DMS153 treated with DMSO at 0.1 percent for 48 hours (cell line): ENCODE measurements around the gene BTC.
A peak's percentile ranks its signal among the peaks of the same experiment; 100 is the strongest.
"Not testable (repeated sequence)": the region's sequence is repeated elsewhere in the genome, so short reads cannot be mapped to it uniquely, and the experiment has no call there.

Experiments used
- DNase-seq: peaks from one replicate; lab custom pipeline; 2025; ENCODE audit not compliant: unreplicated experiment; lab: John Stamatoyannopoulos, UW

BTC gene, protein sequence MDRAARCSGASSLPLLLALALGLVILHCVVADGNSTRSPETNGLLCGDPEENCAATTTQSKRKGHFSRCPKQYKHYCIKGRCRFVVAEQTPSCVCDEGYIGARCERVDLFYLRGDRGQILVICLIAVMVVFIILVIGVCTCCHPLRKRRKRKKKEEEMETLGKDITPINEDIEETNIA

DNA sequence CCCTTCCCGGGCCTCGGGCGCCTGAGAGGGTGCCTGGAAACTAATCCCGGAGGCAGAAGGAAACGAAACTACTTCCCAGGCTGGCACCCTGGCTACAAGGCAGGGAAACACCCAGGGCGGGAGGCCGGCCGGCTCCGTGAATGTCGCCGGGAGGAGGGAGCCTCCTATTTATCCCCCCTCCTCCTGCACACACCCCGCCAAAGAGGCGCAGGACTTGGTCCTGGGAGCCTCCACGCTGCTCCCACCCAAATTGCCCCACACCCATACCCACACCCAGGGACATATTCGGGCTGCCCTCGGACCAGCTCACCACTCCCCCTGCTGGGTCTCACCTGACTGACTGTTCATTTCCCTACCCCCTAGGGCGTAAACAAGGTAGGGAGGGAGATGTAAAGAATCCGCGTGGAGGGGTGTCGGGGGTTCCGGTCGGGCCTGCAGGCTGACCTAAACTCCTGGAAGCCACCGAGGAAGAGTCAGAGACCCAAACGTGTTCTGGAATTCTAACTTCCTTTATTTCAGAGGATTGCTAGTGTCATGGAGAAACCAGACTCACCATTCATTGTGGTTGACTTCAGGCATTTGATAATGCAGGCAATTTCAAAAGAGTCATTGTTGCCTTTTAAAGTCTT is at the start of gene BTC:
Gene BTC (minus strand): TSS at position 142 of the 629 bp plus-strand sequence. CDS start 198 bp downstream, outside the sequence.
- DNase-seq, result peak; percentile 55

DNA sequence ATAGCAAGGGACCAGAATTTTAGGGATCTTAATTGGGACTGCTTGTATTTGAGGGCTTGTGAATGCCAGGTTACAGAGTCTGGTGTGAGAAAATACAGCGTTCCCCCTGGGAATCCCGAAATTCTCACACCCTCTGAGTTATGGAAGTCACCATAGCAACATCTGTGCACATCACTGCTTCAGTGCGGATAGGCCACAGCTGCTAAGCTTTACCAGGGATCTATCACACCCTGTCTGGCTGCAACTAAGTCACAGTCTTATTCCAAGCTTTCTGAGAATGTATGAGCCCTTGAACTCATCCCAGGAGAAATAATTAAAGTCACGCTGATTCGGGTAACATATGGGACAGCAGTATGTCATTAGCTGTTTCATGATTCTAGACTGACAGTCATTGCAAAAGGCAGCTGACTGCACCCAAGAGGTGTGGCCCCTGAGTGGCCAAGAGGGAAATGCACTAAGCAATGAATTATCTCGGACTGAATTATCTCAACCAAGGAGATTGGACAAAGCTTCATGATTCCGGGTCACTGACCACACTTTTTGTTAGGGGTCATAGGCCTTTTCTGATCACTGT is 46.7 kb upstream of the BTC start:
- no peak for DNase-seq

DNA sequence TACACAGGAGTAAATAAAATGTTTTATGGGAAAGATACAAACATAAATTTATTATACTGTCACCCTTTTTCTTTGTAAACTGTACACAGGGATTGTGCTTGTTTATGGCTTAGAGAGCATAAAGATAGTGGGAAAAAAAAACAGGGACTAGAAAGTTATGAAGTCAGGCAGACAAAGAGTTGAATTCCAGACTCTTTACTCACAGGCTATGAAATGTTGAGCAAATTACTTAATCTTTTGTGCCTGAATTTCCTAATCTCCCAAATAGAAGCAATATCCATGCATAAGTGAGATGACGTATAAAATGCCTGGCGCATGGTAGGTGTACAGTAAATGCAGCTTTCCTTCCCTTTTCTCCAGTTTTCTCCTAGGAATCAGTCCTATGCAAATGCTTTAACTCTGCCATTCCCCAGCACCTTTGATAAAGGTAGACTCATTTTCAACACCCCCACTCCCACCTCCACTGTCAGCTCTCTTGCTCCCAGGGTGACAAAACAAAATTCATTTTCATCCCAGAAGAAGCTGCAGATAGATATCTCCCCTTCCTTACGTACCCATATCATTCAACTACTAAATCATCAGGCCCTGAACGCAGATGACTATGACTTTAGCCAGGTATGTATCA is 44.5 kb upstream of the BTC start:
- DNase-seq, result no peak

DNA sequence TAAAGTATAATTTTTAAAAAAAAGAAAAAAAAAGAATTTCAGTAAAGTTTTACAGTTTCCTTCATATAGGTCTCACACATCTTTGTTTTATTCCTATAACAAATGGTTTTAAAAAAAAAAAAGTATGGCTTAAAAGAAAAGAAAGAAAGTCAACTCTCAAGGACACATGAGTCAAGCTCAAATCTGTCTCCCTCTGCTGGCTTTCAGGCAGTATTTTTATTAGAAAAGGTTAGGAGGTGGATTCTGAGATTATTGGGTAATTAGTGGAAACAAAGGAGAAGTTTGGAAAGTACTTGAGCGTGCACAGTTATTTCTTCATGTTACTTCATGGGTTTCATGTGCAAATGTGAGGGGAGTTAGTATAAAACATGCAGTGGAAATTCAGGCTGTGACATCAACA is 36.6 kb upstream of the BTC start:
- DNase-seq, result no peak

DNA sequence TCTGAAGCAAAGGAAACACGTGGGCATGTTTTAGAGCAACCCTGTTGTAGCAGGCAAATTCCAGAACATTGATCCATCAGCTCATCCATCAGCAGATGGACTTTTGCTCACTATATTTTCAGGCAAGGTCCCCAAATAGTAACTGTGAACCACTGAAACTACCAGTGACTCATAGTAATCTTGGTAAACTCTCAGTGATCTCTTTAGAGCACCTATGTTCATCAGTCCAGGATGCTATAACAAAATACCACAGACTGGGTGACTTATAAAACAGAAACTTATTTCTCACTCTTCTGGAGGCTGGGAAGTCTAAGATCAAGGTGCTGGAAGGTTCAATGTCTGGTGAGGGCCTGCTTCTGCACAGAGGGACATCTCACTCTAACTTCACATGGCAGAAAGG is 28.9 kb upstream of the BTC start:
- no peak for DNase-seq

DNA sequence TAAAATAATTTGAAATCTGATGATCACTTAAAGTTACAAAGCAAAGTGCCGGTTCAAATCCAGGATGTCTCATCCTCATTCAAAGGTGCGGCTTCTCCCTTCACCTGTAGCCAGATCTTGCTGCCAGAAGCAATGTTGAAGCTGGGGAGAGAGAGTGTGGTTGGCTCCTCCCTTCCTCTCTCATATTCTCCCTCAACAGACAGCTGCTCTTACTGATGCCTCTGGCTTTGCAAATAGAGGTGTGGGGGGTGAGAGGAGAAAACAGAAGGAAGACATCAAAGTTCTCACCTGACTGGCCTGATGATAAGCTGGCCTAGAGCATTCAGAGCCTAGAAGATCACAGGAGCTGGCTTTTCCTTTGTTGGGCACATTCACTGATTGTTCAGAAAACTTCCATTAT is 28.3 kb upstream of the BTC start:
- DNase-seq, result no peak

DNA sequence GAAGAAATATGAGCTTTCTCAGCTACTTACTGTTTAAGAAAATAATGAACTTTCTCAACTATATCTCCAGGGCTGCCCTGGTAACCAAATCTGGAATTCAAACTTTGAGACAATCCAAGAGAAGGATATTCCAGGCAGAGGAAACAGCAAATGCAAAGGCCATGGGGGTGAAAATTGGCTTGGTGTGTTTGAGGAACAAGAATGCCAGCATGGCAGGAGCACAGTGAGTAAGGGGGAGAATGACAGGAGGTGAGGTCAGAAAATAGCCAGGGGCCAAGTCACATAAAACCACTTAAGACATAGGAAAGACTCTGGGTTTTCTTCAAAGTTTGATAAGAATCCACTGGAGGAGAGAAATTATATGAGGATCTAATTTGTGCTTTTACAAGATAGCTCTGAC is 27.2 kb upstream of the BTC start:
- no peak for DNase-seq

DNA sequence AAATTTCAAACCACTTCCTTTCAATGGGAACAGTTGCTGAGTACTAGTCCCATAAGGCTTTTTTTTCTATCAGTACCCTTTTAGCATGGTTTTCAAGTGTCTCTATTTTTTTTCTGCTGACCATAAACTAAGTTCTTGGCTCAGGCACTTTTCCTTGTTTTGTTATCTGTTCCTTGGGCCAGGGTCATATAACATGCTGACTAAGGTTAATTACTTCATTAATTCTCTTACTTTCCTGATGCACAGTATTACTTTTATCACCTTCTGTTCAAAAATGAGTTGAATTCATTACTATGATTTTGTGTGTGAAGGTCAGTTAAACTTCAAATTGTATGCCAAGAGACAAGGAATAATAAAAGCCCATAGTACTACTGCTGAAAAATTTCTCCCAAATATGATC is 19.7 kb upstream of the BTC start:
- DNase-seq, result no peak

DNA sequence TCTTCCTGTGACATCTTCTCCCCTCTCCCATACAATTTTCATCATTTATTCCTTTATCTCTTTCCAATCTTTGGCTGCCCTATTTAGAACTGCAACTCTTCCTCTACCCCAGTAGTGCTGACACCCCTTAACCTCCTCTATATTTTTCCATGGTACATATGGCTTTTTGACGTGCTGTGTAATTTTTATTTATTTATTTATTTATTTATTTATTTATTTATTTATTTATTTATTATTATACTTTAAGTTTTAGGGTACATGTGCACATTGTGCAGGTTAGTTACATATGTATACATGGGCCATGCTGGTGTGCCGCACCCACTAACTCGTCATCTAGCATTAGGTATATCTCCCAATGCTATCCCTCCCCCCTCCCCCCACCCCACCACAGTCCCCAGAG is 17.7 kb upstream of the BTC start:
- not testable (repeated sequence) for DNase-seq

DNA sequence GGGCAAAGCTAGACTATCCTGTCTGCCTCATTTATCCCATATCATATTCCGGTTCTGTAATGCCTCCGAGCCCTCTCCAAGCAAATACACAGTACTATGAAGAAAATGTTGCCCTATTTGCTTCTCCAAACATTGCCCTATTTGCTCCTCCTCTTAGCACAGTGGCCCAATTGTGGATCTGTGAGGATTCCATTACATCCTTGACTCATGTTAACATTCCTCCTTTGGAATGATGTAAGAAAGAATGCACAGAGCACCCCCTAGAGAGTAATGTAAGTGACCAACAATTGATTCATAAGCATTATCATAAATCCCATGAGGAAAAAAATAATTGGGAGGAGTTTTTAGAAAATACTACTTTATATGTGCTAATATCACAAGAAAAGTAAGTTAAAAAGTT is 11.3 kb upstream of the BTC start:
- DNase-seq, result no peak

DNA sequence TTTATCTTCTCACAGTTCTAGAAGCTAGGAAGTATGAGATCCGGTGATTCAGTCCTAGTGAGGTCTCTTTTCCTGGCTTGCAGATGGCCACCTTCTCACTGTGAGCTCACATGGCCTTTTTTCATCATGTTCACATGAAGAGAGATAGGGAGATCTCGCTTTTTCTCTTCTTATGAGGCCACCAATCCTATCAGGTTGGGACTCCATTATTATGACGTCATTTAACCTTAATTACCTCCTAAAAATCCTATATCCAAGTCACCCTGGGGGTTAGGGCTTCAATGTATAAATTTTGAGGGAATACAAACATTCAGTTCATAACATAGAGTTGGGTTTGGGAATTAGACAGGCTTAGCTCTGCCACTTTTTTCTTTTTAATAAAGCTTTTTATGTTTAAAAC is 6.0 kb upstream of the BTC start:
- no peak for DNase-seq

DNA sequence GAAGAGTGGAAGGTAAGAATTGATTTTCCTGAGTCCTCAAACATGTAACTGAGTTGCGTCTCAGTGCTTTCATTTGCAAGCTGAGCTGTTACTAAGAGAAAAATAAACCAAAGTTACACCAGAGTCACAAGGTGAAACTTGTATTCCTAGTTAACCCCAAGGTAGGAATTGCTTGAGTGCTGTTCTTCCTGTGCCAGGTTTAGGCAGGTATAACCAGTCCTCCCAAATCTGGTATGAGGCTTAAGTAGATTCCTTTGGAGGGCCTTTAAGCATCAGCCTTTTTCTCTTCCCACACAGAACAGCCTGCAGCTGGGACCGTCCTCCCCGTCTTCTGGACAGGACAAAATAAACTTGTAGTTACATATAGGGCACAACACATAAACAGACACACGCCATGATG is 2.3 kb upstream of the BTC start:
- no peak for DNase-seq

DNA sequence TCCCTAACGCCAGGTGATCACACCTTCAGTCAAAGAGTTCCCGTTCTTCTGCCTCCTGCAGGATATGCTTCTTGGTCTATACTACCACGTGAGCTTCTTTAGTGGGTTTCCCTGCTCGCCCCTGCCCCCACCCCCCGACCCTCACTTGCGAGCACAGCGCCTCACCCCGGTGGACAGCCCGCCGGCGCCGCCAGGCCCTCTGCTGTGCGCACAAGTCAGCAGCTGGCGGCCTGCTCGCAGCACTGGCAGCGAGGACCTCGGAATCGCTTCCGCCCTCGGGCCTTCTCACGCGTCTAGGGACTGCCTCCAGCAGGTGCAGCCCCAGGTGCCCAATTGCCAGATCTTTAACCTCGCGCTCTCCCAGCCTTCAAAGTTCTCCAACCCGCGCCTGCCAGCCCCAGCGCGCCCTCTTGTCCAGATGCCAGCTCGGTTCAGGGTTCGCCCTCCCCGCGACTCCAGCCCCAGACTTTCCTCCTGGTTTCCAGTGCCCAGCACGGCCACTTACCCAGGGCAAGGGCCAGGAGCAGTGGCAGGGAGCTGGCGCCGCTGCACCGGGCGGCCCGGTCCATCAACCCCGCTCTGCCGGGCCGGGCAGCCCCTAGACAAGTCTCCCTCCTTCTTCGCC is 454 bp downstream of the BTC start:
- peak; percentile 68 for DNase-seq

DNA sequence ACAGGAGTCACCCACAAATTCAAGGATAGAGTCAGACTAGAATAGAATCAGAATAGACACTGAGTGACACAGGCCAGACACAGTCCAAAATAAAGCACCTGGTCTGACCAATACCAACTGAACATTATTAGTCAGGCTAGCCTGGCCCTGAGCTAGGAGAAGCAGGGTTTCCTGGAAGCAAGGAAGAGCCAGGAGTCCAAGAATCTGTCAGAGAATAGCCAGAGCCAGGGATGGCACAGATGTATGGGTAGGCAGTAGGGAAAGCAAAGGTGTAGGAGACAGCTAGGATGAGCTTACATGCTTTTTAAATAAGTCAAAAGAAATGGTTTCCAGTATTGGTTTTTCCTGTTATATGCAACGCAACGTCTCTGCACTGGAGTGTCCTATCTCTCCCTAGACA is 3.7 kb downstream of the BTC start:
- no peak for DNase-seq

DNA sequence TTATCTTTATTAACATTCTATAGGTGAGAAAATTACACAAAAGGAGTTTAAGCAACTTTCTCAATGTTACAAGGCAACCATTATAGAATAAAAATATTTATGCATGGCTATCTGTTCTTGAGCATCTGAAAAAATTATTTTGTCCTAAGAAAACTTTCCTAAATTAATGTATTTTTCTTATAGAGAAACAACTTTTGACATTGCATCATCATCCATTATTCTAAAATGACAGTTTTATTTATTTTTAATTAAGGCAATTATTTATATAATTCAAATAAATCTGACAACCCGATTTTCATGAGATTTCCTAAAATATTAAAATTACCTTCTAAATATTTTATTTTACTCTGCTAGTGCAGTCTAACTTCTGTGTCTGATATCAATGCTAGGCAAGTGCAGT is 4.8 kb downstream of the BTC start:
- DNase-seq, result no peak

DNA sequence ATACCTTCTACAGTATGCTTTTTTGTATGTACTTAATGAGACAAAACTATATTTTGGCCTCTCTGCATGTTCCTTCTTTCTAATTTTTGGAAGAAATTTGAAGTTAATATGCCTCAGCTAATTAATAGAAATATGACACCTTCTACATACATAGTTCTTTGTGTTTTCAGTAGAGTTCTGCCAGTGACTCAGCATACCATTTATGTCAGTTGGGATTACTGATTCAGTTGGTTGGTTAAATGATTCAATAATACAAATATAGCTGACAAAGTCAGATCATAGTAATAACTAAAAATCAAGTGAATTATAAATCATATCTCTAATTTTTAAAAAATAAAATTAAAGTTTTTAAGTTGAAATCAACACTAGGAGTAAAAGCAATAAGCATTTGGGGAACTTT is 16.8 kb downstream of the BTC start:
- DNase-seq, result no peak

DNA sequence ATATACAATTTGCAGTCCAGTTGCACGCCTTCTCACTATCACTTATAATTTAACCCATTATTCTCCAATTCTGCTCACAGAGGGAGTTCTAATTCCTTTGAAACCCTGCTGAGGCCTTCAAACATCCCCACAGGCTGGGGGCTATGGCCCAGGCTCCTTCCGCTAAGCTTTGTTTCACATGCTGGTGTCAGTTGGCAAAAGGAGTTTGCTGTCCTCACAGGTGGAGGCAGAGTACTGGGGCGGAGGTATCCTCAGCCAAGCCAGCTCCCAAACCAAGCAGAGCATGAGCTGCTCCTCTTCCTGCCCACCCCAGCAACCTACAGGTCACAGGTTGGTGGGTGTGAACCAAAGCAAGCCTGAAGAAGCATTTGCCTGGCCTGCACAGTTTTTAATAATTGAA is 21.5 kb downstream of the BTC start:
- DNase-seq, result no peak

DNA sequence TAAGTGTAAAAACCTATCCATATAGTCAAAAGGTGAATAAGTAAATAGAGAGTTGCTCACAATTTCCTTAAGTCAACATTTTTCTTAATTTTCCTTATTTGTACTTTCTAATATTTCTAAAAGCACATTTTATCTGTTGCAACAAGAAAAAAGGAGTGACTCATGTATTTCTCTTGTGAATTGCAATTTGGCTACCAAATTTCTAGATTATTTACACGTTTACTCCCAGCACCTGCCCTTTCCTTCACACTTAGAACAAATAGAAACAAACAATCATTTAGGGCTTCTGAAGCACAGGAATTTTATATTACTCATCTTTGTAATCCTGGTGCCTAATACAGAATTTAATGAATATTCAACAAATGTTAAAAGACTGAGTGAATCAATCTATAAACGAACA is 22.2 kb downstream of the BTC start:
- DNase-seq, result no peak

DNA sequence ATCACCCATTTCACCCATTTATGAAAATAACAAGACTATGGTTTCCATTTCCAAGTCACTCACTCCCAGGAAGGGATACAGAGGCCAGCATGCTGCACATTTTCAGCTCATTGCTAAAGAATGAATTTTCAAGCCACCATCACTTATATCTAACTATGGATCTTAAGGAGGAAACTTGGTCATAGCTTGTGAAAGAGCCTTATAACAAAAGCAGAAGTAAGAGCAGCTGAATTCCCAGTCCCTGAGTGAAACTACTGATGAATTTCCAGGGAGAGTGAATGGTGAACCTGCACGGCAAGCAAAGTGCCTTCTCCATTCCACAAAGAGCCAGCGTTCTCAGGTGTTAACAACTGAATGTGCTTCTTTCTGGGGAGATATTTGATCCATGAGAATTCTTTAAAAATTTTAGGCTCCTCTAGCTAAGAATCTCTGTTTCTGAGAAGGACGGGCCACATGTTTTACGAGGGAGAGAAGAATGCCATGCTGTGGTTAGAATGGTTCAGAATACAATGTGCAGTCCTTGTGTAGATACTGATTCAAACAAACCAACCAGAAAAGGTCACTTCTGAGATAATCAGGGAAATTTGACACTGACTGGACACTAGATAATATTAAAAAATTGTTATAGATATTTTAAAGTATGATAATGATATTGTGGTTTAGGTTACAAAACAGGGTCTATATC is 24.0 kb downstream of the BTC start:
- no peak for DNase-seq

DNA sequence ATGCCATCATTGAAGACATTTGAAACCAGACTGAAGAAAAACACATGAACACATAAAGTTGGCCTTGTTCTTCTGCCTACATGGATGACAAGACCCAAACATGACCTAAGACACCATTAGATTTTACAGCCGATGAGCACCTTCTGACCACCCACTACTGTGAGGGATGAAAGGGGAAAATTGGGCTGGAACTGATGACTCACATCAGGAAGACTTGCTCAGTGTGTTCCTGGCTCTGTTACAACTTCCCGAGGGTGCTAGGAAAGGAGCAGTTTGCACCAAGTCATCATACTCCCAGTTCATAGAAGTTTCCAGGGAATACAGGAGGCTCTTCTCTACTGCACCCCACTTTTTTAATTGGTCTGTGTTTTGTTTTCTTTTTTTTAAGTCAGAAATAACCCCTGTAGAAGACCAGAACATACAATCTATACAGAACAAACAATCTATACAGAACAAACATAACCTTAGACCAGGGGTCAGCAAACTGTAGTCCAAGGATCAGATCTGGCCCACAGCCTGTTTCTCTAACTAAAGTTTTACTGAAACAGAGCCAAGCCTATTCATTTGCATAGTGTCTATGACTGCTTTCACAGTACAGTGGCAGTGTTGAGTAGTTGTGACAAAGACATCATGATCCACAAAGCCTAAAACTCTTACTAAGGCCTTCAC is 25.3 kb downstream of the BTC start:
- no peak for DNase-seq

DNA sequence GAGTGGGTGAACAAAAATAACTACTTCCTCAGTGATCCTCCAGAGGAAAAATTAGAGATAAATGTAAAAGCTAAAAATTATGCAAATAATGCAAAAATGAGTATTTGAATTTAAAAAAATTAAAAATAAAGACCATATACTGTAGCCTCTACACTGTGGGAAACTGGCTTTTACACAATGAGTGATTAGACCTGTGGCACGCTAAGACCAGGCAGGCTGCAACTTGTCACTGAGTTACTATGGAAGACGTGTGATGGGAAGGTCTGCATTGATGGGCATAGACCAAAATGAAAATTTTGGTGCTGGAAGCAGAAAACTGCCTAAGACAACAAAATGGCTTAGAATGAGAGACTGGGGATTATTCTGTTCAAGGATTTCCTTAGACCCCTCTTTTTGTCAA is 30.2 kb downstream of the BTC start:
- DNase-seq, result no peak
